MM.1S (cell line): ENCODE results near the gene EFNA2.

ENCODE experiments used
- DNase-seq: peaks from one replicate; pipeline ENCODE4 v3.0.0-alpha.2; 2015
- H2AFZ ChIP-seq: fragments of 300-600 bp; sonication (generic); 2 replicates; pipeline ENCODE4 v1.6.0; 2016; ENCODE audit warnings: antibody characterized with exemption, low read length
- H3F3A ChIP-seq: fragments of 300-600 bp; sonication (generic); 2 replicates; pipeline ENCODE4 v1.6.1; 2016; ENCODE audit warnings: mild to moderate bottlenecking, antibody characterized with exemption, low read length, moderate library complexity, mixed read lengths; ENCODE audit not compliant: insufficient read depth
- H3K27ac ChIP-seq: fragments of 300-600 bp; sonication (generic); 2 replicates; pipeline ENCODE4 v1.5.1; 2016; ENCODE audit warnings: mild to moderate bottlenecking, low read length
- H3K27me3 ChIP-seq: fragments of 300-600 bp; sonication (generic); replicated peaks from 2 replicates; pipeline ENCODE4 v1.6.0; 2016; ENCODE audit warnings: low read length; ENCODE audit not compliant: insufficient read depth
- H3K36me3 ChIP-seq: fragments of 300-600 bp; sonication (generic); replicated peaks from 2 replicates; pipeline ENCODE4 v1.6.1; 2016; ENCODE audit warnings: mild to moderate bottlenecking, low read length, mixed read lengths; ENCODE audit not compliant: insufficient read depth
- H3K4me1 ChIP-seq: fragments of 300-600 bp; sonication (generic); 2 replicates; pipeline ENCODE4 v1.6.1; 2016; ENCODE audit warnings: low read length, mixed read lengths
- H3K4me2 ChIP-seq: fragments of 300-600 bp; sonication (generic); 2 replicates; pipeline ENCODE4 v1.6.0; 2016; ENCODE audit warnings: low read depth, low read length
- H3K4me3 ChIP-seq: fragments of 300-600 bp; sonication (generic); 2 replicates; pipeline ENCODE4 v1.5.1; 2016; ENCODE audit warnings: low read length, mixed read lengths
- H3K79me2 ChIP-seq: fragments of 300-600 bp; sonication (generic); 2 replicates; pipeline ENCODE4 v1.6.1; 2016; ENCODE audit warnings: mixed run types, low read length, mixed read lengths
- H3K9ac ChIP-seq: fragments of 300-600 bp; sonication (generic); 2 replicates; pipeline ENCODE4 v1.6.1; 2016; ENCODE audit warnings: low read length, mixed read lengths
- H3K9me2 ChIP-seq: fragments of 300-600 bp; sonication (generic); replicated peaks from 2 replicates; pipeline ENCODE4 v1.6.1; 2016; ENCODE audit warnings: mild to moderate bottlenecking, low read length, mixed read lengths; ENCODE audit not compliant: insufficient read depth
- H3K9me3 ChIP-seq: fragments of 300-600 bp; sonication (generic); replicated peaks from 2 replicates; pipeline ENCODE4 v1.6.1; 2016; ENCODE audit warnings: mild to moderate bottlenecking, low read length, mixed read lengths; ENCODE audit not compliant: insufficient read depth
- H4K20me1 ChIP-seq: fragments of 300-600 bp; sonication (generic); 2 replicates; pipeline ENCODE4 v1.6.1; 2016; ENCODE audit warnings: mild to moderate bottlenecking, low read length, moderate library complexity, mixed read lengths; ENCODE audit not compliant: insufficient read depth
- EZH2 ChIP-seq: fragments of 300-600 bp; sonication (generic); optimal IDR thresholded peaks from 2 replicates; pipeline ENCODE3; 2017; ENCODE audit warnings: low read depth, mild to moderate bottlenecking, antibody characterized with exemption, low read length, mixed read lengths
- EZH2phosphoT487 ChIP-seq: fragments of 300-600 bp; sonication (generic); IDR thresholded peaks from 2 replicates; pipeline ENCODE4 v1.6.1; 2018; ENCODE audit warnings: antibody characterized with exemption, low read length
- TF ChIP-seq, protein P1 (sequence below): fragments of 300-600 bp; sonication (generic); IDR thresholded peaks from 2 replicates; pipeline ENCODE4 v1.5.1; 2016; ENCODE audit warnings: antibody characterized with exemption, low read length, mixed read lengths

The EFNA2 gene

GRCh38 chr19:1259876-1260748 is 25.6 kb upstream of the EFNA2 start:
- H3K9me3 ChIP-seq, result no peaks in the 10 kb centered on the region
- H3K4me3 ChIP-seq, result peak overlapping the region; percentile 75
- no peaks in the 10 kb centered on the region for H3K27me3 ChIP-seq
- peak overlapping the region; percentile 81 for H3K9ac ChIP-seq
- H3K27ac ChIP-seq, result peak overlapping the region; percentile 82
- H3F3A ChIP-seq, result peaks cover 23% of the 10 kb centered on the region
- peaks cover 8% of the 10 kb centered on the region; the same call in 1 of the 2 replicates for H3K36me3 ChIP-seq
- no peaks in the 10 kb centered on the region for H3K9me2 ChIP-seq
- peaks cover 23% of the 10 kb centered on the region for H3K4me1 ChIP-seq
- H3K79me2 ChIP-seq, result peaks cover 24% of the 10 kb centered on the region
- TF ChIP-seq, protein P1, sequence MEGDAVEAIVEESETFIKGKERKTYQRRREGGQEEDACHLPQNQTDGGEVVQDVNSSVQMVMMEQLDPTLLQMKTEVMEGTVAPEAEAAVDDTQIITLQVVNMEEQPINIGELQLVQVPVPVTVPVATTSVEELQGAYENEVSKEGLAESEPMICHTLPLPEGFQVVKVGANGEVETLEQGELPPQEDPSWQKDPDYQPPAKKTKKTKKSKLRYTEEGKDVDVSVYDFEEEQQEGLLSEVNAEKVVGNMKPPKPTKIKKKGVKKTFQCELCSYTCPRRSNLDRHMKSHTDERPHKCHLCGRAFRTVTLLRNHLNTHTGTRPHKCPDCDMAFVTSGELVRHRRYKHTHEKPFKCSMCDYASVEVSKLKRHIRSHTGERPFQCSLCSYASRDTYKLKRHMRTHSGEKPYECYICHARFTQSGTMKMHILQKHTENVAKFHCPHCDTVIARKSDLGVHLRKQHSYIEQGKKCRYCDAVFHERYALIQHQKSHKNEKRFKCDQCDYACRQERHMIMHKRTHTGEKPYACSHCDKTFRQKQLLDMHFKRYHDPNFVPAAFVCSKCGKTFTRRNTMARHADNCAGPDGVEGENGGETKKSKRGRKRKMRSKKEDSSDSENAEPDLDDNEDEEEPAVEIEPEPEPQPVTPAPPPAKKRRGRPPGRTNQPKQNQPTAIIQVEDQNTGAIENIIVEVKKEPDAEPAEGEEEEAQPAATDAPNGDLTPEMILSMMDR, result no peak
- TF ChIP-seq EZH2 (no peak), EZH2phosphoT487 (no peak)
- DNase-seq, result no peak
- H2AFZ ChIP-seq, result peak overlapping the region; percentile 24
- H4K20me1 ChIP-seq, result no peaks in the 10 kb centered on the region
- peak overlapping the region; percentile 98 for H3K4me2 ChIP-seq

DNA sequence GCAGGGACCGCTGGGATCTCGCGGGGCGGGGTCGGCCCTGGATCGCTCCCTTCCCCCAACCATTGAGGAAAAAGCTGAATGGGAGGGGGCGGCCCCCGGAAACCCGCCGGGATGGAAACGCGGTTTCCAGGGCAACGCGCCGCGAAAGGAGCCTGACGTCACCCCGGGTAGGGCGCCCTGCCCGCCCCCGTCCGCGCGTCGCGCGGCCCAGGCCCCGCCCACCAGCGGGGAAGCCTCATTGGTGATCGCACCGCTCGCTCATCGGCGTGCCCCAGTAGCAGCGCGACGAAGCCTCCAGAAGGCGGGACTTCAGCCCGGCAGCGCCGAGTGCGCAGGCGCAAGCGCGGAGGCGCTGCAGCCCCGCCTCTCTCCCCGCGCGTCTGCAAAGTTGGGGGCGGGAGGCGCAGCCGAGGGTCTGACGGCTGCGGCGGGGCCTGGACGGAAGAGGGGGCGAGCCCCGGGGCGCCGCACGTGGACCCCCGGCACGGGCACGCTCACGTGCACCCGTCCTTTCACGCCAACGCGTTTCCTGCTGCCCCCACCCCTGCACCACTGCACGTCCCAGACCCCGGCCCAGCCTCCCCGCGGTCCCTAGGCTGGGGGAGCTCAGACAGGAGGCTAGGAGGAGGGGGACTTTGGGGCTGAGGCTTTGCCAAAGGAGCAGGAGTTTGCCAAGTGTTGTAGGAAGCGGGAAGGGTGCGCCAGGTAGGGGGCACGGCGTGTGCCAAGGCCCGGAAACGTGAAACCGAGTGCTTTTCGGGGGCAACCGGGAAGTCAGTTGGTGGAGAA is 24.7 kb upstream of the EFNA2 start:
- Histone ChIP-seq H3K4me1 (peaks cover 25% of the 10 kb centered on the region), H4K20me1 (no peaks in the 10 kb centered on the region)

DNA sequence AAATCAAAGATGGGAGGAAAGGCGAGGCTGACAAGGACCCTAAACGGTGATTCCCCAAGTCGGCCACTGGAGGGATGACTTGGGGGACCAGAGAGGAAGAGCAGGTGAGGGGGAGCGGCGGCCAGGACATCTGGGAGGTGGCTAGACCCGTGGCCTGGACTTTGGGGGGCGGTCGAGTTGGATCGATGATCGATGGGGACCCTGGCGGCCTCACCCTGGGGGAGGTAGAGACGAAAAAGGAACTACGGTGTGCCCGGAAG is 24.2 kb upstream of the EFNA2 start:
- H3F3A ChIP-seq, result peaks cover 23% of the 10 kb centered on the region
- peak overlapping the region; percentile 61; the same call in 1 of the 2 replicates for H3K27ac ChIP-seq
- H3K79me2 ChIP-seq, result peaks cover 24% of the 10 kb centered on the region
- H3K27me3 ChIP-seq, result no peaks in the 10 kb centered on the region
- H3K4me1 ChIP-seq, result peaks cover 29% of the 10 kb centered on the region
- H3K9ac ChIP-seq, result peak overlapping the region; percentile 95
- peak overlapping the region; percentile 93 for H3K4me3 ChIP-seq
- no peaks in the 10 kb centered on the region for H3K9me2 ChIP-seq
- TF ChIP-seq EZH2phosphoT487 (no peak), EZH2 (no peak)
- TF ChIP-seq, protein P1, result peak; percentile 37
- H3K4me2 ChIP-seq, result peak overlapping the region; percentile 97
- no peaks in the 10 kb centered on the region for H4K20me1 ChIP-seq
- no peak for DNase-seq
- no peaks in the 10 kb centered on the region for H3K9me3 ChIP-seq
- H3K36me3 ChIP-seq, result no peaks in the 10 kb centered on the region
- peak overlapping the region; percentile 55 for H2AFZ ChIP-seq

More for the DNA sequence above, 24.7 kb upstream of the EFNA2 start:
- Histone ChIP-seq H3K79me2 (peaks cover 24% of the 10 kb centered on the region), H3K9ac (peak overlapping the region; percentile 95), H3K4me2 (peak overlapping the region; percentile 98), H3K36me3 (no peaks in the 10 kb centered on the region), H2AFZ (peak overlapping the region; percentile 55), H3F3A (peaks cover 23% of the 10 kb centered on the region), H3K9me3 (no peaks in the 10 kb centered on the region), H3K27ac (peak overlapping the region; percentile 82), H3K4me3 (peak overlapping the region; percentile 93), H3K27me3 (no peaks in the 10 kb centered on the region), H3K9me2 (no peaks in the 10 kb centered on the region)
- peak; percentile 99 for DNase-seq
- TF ChIP-seq, protein P1, result no peak
- no peak for TF ChIP-seq EZH2phosphoT487
- no peak for TF ChIP-seq EZH2
